Measurements from ENCODE around the gene SAP130.

Gene SAP130

GRCh38 chr2:127935337-127935736 lies 92.5 kb downstream of the SAP130 start:
- no peak for TF ChIP-seq CTCF (IDR thresholded peaks at IDR 0.05; ENCODE audit: unreplicated experiment in 3 of 3)

GRCh38 chr2:127932199-127932876 lies 95.5 kb downstream of the SAP130 start:
- H3K4me1 Mint-ChIP-seq = no peaks in the 10 kb centered on the region
- no peak overlapping the region for H3K27ac Mint-ChIP-seq
- no peak for TF ChIP-seq CTCF (IDR thresholded peaks at IDR 0.05; ENCODE audit: unreplicated experiment in 3 of 3)
- H3K9me3 Mint-ChIP-seq = no peaks in the 10 kb centered on the region
- no peaks in the 10 kb centered on the region for H3K27me3 Mint-ChIP-seq (ENCODE audit: low read depth)
- no peak overlapping the region for H3K4me3 Mint-ChIP-seq
- no peaks in the 10 kb centered on the region for H3K36me3 Mint-ChIP-seq (ENCODE audit: low read depth)

More at GRCh38 chr2:127935337-127935736, 92.5 kb downstream of the SAP130 start:
- peaks cover under 1% of the 10 kb centered on the region for H3K36me3 Mint-ChIP-seq (ENCODE audit: low read depth)
- no peak overlapping the region for H3K4me3 Mint-ChIP-seq
- no peaks in the 10 kb centered on the region for H3K4me1 Mint-ChIP-seq
- no peaks in the 10 kb centered on the region for H3K27me3 Mint-ChIP-seq (ENCODE audit: low read depth)
- no peak overlapping the region for H3K27ac Mint-ChIP-seq
- no peaks in the 10 kb centered on the region for H3K9me3 Mint-ChIP-seq

GRCh38 chr2:127929449-127929848 lies 98.4 kb downstream of the SAP130 start:
- no peak overlapping the region for H3K27ac Mint-ChIP-seq
- H3K27me3 Mint-ChIP-seq (ENCODE audit: low read depth) = no peaks in the 10 kb centered on the region
- no peaks in the 10 kb centered on the region for H3K36me3 Mint-ChIP-seq (ENCODE audit: low read depth)
- no peaks in the 10 kb centered on the region for H3K4me1 Mint-ChIP-seq
- no peaks in the 10 kb centered on the region for H3K9me3 Mint-ChIP-seq
- no peak for TF ChIP-seq CTCF (IDR thresholded peaks at IDR 0.05; ENCODE audit: unreplicated experiment in 3 of 3)
- no peak overlapping the region for H3K4me3 Mint-ChIP-seq

- Mint-ChIP-seq H3K4me3 (no peak overlapping the region), H3K9me3 (no peaks in the 10 kb centered on the region), H3K27ac (no peak overlapping the region), H3K27me3 (ENCODE audit: low read depth) (no peaks in the 10 kb centered on the region), H3K4me1 (no peaks in the 10 kb centered on the region), H3K36me3 (ENCODE audit: low read depth) (no peaks in the 10 kb centered on the region)
- TF ChIP-seq CTCF (IDR thresholded peaks at IDR 0.05; ENCODE audit: unreplicated experiment in 3 of 3) = no peak
Observed at GRCh38 chr2:127927384-127927783, 100.5 kb downstream of the SAP130 start.

GRCh38 chr2:127917916-127918315 lies 109.9 kb downstream of the SAP130 start:
- Mint-ChIP-seq H3K36me3 (ENCODE audit: low read depth) (no peaks in the 10 kb centered on the region), H3K4me3 (no peak overlapping the region), H3K9me3 (no peaks in the 10 kb centered on the region), H3K27me3 (ENCODE audit: low read depth) (no peaks in the 10 kb centered on the region), H3K4me1 (no peaks in the 10 kb centered on the region), H3K27ac (no peak overlapping the region)
- no peak for TF ChIP-seq CTCF (IDR thresholded peaks at IDR 0.05; ENCODE audit: unreplicated experiment in 3 of 3)

GRCh38 chr2:127913808-127914457 lies 113.9 kb downstream of the SAP130 start:
- Mint-ChIP-seq H3K4me3 (no peak overlapping the region), H3K27ac (no peak overlapping the region), H3K27me3 (ENCODE audit: low read depth) (peaks cover 4% of the 10 kb centered on the region), H3K36me3 (ENCODE audit: low read depth) (no peaks in the 10 kb centered on the region), H3K4me1 (no peaks in the 10 kb centered on the region), H3K9me3 (no peaks in the 10 kb centered on the region)
- no peak for TF ChIP-seq CTCF (IDR thresholded peaks at IDR 0.05; ENCODE audit: unreplicated experiment in 3 of 3)
